DOHH2 (cell line): ENCODE measurements around the gene TMEM255B.

Experiments
- EZH2phosphoT487 ChIP-seq: fragments of 200-600 bp; sonication (generic); IDR thresholded peaks from 2 replicates; pipeline ENCODE4 v1.6.1; 2017; ENCODE audit warnings: borderline replicate concordance, mild to moderate bottlenecking, antibody characterized with exemption, low read length, moderate library complexity, mixed read lengths
- TF ChIP-seq, protein P1 (sequence below): fragments of 200-600 bp; sonication (generic); IDR thresholded peaks from one replicate; pipeline ENCODE4 v1.5.1; 2014; ENCODE audit warnings: antibody characterized with exemption, mild to moderate bottlenecking, low read depth, low read length; ENCODE audit not compliant: poor library complexity, severe bottlenecking

DNA sequence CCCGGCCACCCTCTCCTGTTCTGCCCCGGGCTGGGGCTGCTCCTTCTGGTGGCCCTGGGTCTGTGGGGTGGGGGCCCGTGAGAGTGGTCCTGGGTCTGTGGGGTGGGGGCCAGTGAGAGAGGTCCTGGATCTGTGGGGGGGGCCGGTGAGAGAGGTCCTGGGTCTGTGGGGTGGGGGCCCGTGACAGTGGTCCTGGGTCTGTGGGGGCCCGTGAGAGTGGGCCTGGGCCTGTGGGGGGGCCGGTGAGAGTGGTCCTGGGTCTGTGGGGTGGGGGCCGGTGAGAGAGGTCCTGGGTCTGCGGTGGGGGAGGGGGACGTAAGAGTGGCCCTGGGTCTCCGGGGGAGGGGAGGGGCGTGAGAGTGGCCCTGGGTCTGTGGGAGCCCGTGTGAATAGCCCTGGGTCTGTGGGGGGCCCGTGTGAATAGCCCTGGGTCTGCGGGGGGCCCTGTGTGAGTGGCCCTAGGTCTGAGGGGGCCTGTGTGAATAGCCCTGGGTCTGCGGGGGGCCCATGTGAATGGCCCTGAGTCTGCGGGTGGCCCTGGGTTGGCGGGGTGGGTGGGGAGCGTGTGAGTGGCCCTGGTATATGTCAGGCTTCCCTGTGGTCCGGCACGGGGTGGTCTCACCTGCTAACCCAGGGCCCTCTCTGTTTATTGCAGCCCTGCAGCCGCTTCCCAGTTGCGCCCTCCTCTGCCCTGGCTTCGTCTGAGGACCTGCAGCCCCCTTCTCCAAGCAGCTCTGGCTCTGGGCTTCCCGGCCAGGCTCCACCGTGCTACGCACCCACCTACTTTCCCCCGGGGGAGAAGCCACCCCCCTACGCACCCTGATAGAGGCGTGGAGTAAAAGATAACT lies 52.3 kb downstream of the TMEM255B start:
- TF ChIP-seq, protein P1, sequence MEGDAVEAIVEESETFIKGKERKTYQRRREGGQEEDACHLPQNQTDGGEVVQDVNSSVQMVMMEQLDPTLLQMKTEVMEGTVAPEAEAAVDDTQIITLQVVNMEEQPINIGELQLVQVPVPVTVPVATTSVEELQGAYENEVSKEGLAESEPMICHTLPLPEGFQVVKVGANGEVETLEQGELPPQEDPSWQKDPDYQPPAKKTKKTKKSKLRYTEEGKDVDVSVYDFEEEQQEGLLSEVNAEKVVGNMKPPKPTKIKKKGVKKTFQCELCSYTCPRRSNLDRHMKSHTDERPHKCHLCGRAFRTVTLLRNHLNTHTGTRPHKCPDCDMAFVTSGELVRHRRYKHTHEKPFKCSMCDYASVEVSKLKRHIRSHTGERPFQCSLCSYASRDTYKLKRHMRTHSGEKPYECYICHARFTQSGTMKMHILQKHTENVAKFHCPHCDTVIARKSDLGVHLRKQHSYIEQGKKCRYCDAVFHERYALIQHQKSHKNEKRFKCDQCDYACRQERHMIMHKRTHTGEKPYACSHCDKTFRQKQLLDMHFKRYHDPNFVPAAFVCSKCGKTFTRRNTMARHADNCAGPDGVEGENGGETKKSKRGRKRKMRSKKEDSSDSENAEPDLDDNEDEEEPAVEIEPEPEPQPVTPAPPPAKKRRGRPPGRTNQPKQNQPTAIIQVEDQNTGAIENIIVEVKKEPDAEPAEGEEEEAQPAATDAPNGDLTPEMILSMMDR, result no peak
- TF ChIP-seq EZH2phosphoT487, result no peak
